KMS-11 (cell line): ENCODE measurements around the gene TBL1X.

Experiments used
- H2AFZ ChIP-seq: fragments of 200-600 bp; sonication (generic); 2 replicates; pipeline ENCODE4 v1.6.1; 2016; ENCODE audit warnings: antibody characterized with exemption, mixed run types, low read depth
- H3K27ac ChIP-seq: fragments of 200-600 bp; sonication (generic); 2 replicates; pipeline ENCODE4 v1.6.1; 2016; ENCODE audit warnings: mild to moderate bottlenecking, mixed run types
- H3K27me3 ChIP-seq: fragments of 200-600 bp; sonication (generic); 2 replicates; pipeline ENCODE4 v1.6.1; 2017; ENCODE audit warnings: mild to moderate bottlenecking, low read depth, mixed run types, moderate library complexity; ENCODE audit not compliant: insufficient read depth
- H3K36me3 ChIP-seq: fragments of 200-600 bp; sonication (generic); 2 replicates; pipeline ENCODE4 v1.6.1; 2017; ENCODE audit warnings: mild to moderate bottlenecking, mixed run types; ENCODE audit not compliant: insufficient read depth
- H3K4me1 ChIP-seq: fragments of 200-600 bp; sonication (generic); 2 replicates; pipeline ENCODE4 v1.6.1; 2016; ENCODE audit warnings: mild to moderate bottlenecking, low read depth, mixed run types; ENCODE audit not compliant: poor library complexity, severe bottlenecking
- H3K4me2 ChIP-seq: fragments of 200-600 bp; sonication (generic); 2 replicates; pipeline ENCODE4 v1.7.0; 2016; ENCODE audit warnings: mild to moderate bottlenecking, mixed run types
- H3K4me3 ChIP-seq: fragments of 200-600 bp; sonication (generic); IDR thresholded peaks from 2 replicates; pipeline ENCODE4 v1.6.1; 2017; ENCODE audit warnings: low read depth, low read length, mixed read lengths; ENCODE audit not compliant: insufficient read depth
- H3K79me2 ChIP-seq: fragments of 200-600 bp; sonication (generic); 2 replicates; pipeline ENCODE4 v1.6.1; 2016; ENCODE audit warnings: low read depth, mixed run types; ENCODE audit not compliant: insufficient read depth
- H3K9ac ChIP-seq: fragments of 200-600 bp; sonication (generic); 2 replicates; pipeline ENCODE4 v1.6.1; 2016; ENCODE audit warnings: mild to moderate bottlenecking, mixed run types
- H4K20me1 ChIP-seq: fragments of 200-600 bp; sonication (generic); 2 replicates; pipeline ENCODE4 v1.6.1; 2016; ENCODE audit warnings: mild to moderate bottlenecking, mixed run types; ENCODE audit not compliant: insufficient read depth
- TF ChIP-seq, protein P1 (sequence below): fragments of 200-600 bp; sonication (generic); conservative IDR thresholded peaks from 2 replicates; pipeline ENCODE4 v1.6.1; 2017; ENCODE audit warnings: low read depth, mild to moderate bottlenecking, antibody characterized with exemption, low read length, moderate library complexity, mixed read lengths

The TBL1X gene

DNA sequence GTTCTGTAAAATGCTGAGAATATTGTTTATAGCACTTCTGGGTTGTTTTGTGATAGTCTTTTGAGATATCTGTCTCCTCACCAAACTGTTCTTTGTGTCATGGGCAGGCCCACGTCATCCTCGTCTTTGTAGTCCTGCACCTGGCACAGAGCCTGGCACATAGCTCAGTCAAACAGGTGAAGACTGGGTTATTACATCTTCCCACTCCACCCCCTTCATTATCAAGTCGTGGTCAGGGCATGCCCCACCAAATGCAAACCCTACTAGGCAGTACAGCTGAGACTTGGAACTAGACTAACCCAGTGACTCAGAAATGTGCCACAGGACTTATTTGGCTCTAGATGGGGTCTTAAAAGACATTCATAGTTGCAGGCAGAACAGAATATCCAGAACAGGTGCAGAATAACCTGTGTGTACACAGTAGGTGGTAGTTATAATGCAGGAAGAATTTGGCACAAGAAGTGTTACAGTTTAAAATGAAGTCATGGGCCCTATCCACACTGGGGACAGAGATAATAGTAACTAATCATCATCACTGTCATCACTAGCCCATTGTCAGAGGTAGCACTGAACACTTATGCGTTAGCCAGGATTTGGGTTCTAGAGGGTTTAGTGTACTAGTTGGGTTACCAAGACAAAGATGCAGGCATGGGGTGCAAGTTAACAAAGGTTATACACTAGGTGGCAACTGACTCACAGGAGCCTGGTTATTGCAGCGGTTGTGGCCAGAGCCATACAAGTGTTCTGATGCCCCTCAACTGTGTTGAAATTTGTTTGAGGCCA is 74.9 kb downstream of the TBL1X start:
- no peak overlapping the region for H3K4me2 ChIP-seq
- H3K4me3 ChIP-seq: no peak overlapping the region
- no peak overlapping the region for H3K9ac ChIP-seq
- no peaks in the 10 kb centered on the region for H3K27me3 ChIP-seq
- no peak overlapping the region for H2AFZ ChIP-seq
- no peaks in the 10 kb centered on the region for H3K36me3 ChIP-seq
- no peaks in the 10 kb centered on the region for H3K4me1 ChIP-seq
- peaks cover 18% of the 10 kb centered on the region; the same call in 1 of the 2 replicates for H3K79me2 ChIP-seq
- H4K20me1 ChIP-seq: no peaks in the 10 kb centered on the region
- TF ChIP-seq, protein P1, sequence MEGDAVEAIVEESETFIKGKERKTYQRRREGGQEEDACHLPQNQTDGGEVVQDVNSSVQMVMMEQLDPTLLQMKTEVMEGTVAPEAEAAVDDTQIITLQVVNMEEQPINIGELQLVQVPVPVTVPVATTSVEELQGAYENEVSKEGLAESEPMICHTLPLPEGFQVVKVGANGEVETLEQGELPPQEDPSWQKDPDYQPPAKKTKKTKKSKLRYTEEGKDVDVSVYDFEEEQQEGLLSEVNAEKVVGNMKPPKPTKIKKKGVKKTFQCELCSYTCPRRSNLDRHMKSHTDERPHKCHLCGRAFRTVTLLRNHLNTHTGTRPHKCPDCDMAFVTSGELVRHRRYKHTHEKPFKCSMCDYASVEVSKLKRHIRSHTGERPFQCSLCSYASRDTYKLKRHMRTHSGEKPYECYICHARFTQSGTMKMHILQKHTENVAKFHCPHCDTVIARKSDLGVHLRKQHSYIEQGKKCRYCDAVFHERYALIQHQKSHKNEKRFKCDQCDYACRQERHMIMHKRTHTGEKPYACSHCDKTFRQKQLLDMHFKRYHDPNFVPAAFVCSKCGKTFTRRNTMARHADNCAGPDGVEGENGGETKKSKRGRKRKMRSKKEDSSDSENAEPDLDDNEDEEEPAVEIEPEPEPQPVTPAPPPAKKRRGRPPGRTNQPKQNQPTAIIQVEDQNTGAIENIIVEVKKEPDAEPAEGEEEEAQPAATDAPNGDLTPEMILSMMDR: no peak
- H3K27ac ChIP-seq: no peak overlapping the region

DNA sequence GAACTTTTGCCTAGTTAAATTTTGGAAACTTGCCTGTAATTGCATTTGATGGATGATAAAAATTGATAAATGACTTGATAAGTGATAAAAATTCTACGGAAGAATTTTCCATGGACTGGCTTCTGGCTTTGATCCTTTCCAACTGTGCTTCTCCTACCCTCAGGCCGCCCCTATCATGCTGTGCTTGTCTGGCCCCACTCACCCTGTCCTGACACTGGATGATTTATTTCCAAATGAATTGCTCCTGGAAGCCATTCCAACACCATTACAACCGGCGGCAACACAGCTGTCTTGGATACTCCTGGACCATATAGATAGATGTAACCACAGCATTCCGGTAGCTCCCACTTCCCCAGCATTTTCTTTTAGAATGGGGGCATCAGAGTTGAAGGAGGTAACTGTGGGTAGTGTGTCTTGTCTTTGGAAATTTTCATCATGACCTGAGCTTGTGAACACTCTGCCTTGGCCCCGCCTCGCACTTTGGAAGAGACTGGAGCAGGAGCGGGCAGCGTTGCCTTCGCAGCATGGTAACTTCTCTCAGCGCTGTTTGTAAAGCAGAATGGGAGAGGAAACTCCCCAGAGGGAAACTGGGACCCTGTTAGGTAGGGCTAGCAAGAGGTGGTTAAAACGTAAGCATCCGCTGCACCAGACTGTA is 77.4 kb downstream of the TBL1X start:
- no peak overlapping the region for H3K4me3 ChIP-seq
- H3K4me1 ChIP-seq: no peaks in the 10 kb centered on the region
- no peak overlapping the region for H2AFZ ChIP-seq
- H3K9ac ChIP-seq: no peak overlapping the region
- TF ChIP-seq, protein P1: no peak
- no peak overlapping the region for H3K27ac ChIP-seq
- no peaks in the 10 kb centered on the region for H4K20me1 ChIP-seq
- no peaks in the 10 kb centered on the region for H3K27me3 ChIP-seq
- H3K36me3 ChIP-seq: no peaks in the 10 kb centered on the region
- no peak overlapping the region for H3K4me2 ChIP-seq
- peaks cover 18% of the 10 kb centered on the region; the same call in 1 of the 2 replicates for H3K79me2 ChIP-seq

DNA sequence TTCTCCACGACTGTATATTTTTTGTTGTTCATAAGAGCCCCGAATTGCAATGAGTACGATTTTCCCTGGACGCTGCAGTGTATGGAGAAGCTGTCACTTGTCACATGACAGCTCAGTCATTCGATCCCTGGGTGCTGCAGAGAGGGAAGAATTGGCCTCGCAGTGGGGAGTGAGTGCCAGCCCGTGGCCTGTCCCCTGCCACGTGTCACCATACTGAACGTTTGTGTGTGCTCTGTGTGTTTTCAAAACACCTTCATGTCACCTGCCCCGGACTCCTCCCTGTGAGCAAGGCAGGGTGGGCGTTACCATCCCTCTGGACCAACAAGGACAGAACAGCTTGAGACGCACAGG is 77.9 kb downstream of the TBL1X start:
- Histone ChIP-seq H3K4me2 (no peak overlapping the region), H3K27me3 (no peaks in the 10 kb centered on the region), H3K27ac (no peak overlapping the region), H3K36me3 (no peaks in the 10 kb centered on the region), H3K4me3 (no peak overlapping the region), H4K20me1 (no peaks in the 10 kb centered on the region), H3K79me2 (peaks cover 14% of the 10 kb centered on the region; the same call in 1 of the 2 replicates), H2AFZ (no peak overlapping the region), H3K4me1 (no peaks in the 10 kb centered on the region), H3K9ac (no peak overlapping the region)
- TF ChIP-seq, protein P1: no peak

DNA sequence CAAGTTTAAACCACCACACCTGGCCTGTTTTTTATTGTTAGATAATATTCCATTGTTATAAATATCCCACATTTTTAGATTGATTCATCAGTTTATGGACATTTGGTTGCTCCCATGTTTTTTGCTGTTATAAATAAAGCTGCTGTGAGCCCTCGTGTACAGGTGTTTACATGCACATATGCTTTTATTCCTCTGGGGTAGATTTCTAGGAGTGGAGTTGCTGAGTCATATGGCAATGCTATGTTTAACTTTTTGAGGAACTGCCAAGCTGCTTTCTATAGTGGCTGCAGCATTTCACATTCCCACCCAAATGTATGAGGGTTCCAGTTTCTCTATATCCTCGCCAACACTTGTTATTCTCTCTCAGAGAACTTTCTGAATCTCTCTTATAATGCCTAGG is 90.5 kb downstream of the TBL1X start:
- no peaks in the 10 kb centered on the region for H4K20me1 ChIP-seq
- H3K27me3 ChIP-seq: no peaks in the 10 kb centered on the region
- no peaks in the 10 kb centered on the region for H3K4me1 ChIP-seq
- H2AFZ ChIP-seq: no peak overlapping the region
- no peaks in the 10 kb centered on the region for H3K36me3 ChIP-seq
- H3K9ac ChIP-seq: no peak overlapping the region
- no peak overlapping the region for H3K27ac ChIP-seq
- H3K4me2 ChIP-seq: no peak overlapping the region
- TF ChIP-seq, protein P1: no peak
- peaks cover 7% of the 10 kb centered on the region; the same call in 1 of the 2 replicates for H3K79me2 ChIP-seq
- H3K4me3 ChIP-seq: no peak overlapping the region
